Left colon (tissue), 2 donors: ENCODE results near the gene FANCE. TPM values are rescaled to one million over a fixed set of nuclear protein-coding genes. Genes with fewer than 3 reads are reported as not detected.

Experiments
- ATAC-seq: fragments of 200-7000 bp; cut with Tn5 transposase; one replicate; pipeline ENCODE4 v1.9.1; 2020; ENCODE audit warnings: mild to moderate bottlenecking, moderate library complexity
- DNase-seq, 2 donors: peaks; one replicate each; pipeline ENCODE4 v3.0.0-alpha.2; 2020
- intact Hi-C, 2 donors: fragments of 100-400 bp; cut with DNase I in 1 of 2; cut with micrococcal nuclease in 1 of 2; formaldehyde crosslinking; loops; one replicate each; pipeline versions ENCODE4 v1.11.2 to v1.14.0; 2022; cut with DNase I, micrococcal nuclease
- total RNA-seq, 2 donors: library from RNA; stranded (reverse); fragmentation: NEBNext Ultra II Directional; extraction: Animal tissue kit (Norgen Biotek cat#: 25700); gene quantifications; one replicate each; pipeline ENCODE4 v1.2.1, GENCODE V29; 2021
- donor health status: DM: no; HTN: no; CAD: no.
- donor health status: DM: yes; HTN: yes; CAD: no.

Gene FANCE
- total RNA-seq, 2 donors from 2014 or later = 3.8 to 4.9 TPM

GRCh38 chr6:35477028-35477427 is 24.9 kb downstream of the FANCE start:
- intact Hi-C loops = no loop called here
- DNase-seq (no peak), ATAC-seq (no peak)

- no peak for ATAC-seq
- intact Hi-C loops = no loop called here
- no peak for DNase-seq
Measured at GRCh38 chr6:35477551-35478179, 25.5 kb downstream of the FANCE start.

GRCh38 chr6:35478259-35478658 is 26.1 kb downstream of the FANCE start:
- intact Hi-C loops = no loop called here
- ATAC-seq (no peak), DNase-seq (no peak)

GRCh38 chr6:35480176-35480575 is 28.0 kb downstream of the FANCE start:
- ATAC-seq = no peak
- DNase-seq = no peak
- intact Hi-C loops = no loop called here

GRCh38 chr6:35481226-35481625 is 29.1 kb downstream of the FANCE start:
- ATAC-seq (no peak), DNase-seq (no peak)
- intact Hi-C loops = no loop called here

GRCh38 chr6:35483062-35483461 is 30.9 kb downstream of the FANCE start:
- ATAC-seq = no peak
- intact Hi-C loops = no loop called here
- no peak for DNase-seq

- no peak for DNase-seq
- no peak for ATAC-seq
- intact Hi-C loops = no loop called here
Measured at GRCh38 chr6:35483490-35483889, 31.4 kb downstream of the FANCE start.

GRCh38 chr6:35483893-35484645 is 31.9 kb downstream of the FANCE start:
- ATAC-seq (no peak), DNase-seq (no peak)
- intact Hi-C loops = no loop called here

GRCh38 chr6:35484921-35485392 is 32.8 kb downstream of the FANCE start:
- intact Hi-C loops = no loop called here
- DNase-seq = no peak
- no peak for ATAC-seq

GRCh38 chr6:35485402-35485877 is 33.3 kb downstream of the FANCE start:
- DNase-seq (peak; percentile 80), ATAC-seq (peak; percentile 68)
- intact Hi-C loops = no loop called here

GRCh38 chr6:35486005-35486925 is 34.1 kb downstream of the FANCE start:
- peak; percentile 90 for DNase-seq
- intact Hi-C loops = no loop called here
- ATAC-seq = peak; percentile 79

GRCh38 chr6:35487658-35488516 is 35.7 kb downstream of the FANCE start:
- DNase-seq (peak; percentile 81 to 92), ATAC-seq (peak; percentile 65)
- intact Hi-C loops = no loop called here

- DNase-seq (no peak), ATAC-seq (no peak)
- intact Hi-C loops = no loop called here
Measured at GRCh38 chr6:35488517-35488862, 36.4 kb downstream of the FANCE start.

GRCh38 chr6:35489066-35489465 is 36.9 kb downstream of the FANCE start:
- no peak for DNase-seq
- intact Hi-C loops = no loop called here
- ATAC-seq = no peak

- intact Hi-C loops = no loop called here
- DNase-seq (peak; percentile 70 to 88), ATAC-seq (no peak)
Measured at GRCh38 chr6:35489995-35490791, 38.1 kb downstream of the FANCE start.

GRCh38 chr6:35490821-35491557 is 38.9 kb downstream of the FANCE start:
- no peak for ATAC-seq
- no peak for DNase-seq
- intact Hi-C loops = no loop called here

- intact Hi-C loops = no loop called here
- DNase-seq (no peak), ATAC-seq (no peak)
Measured at GRCh38 chr6:35491558-35492257, 39.6 kb downstream of the FANCE start.
